Measurements from ENCODE around the gene DDX24. TPM values are rescaled to one million over a fixed set of nuclear protein-coding genes. Genes with fewer than 3 reads are reported as not detected.
A peak's percentile ranks its signal among the peaks of the same experiment; 100 is the strongest.

DDX24 gene
- total and polyA plus RNA-seq, 4 experiments from 2014 or later, result 135 to 322 (median 310) TPM

DNA sequence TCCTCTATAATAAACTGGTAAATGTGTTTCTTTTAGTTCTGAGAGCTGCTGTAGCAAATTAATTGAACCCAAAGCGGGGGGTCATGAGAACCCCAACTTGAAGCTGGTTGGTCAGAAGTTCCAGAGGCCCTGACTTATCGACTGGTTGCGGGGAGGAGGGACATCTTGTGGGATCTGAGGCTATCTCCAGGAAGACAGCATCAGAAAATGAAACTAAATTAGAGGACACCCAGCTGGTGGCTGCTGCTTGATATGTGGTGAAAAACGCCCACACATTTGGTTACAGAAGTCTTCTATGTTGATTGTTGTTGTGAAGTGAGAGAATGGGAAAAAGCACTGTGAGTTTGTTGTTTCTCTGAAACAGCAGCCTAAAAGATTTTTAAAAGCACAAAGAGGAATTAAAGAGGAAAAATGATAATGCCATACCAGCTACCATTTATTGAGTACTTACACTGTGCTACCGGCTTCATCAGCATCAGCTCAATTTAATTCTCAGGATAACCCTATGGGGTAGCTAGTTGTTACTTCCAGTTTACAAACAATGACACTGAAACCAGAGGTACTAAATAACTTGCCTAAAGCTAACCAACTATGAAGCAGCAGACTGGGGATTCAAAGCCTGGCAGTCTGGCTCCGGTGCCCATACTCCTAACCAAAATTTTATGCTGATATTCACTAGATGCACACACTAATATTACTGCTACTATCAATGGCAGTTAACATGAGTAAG, 24.3 kb downstream of the DDX24 start:
- peak in 2 of 5 donors; percentile 22 to 42 for DNase-seq
- CTCF ChIA-PET (ENCODE audit: partially characterized antibody), result interaction anchor here (1.0 to 2.6 kb wide), 7 partner anchors 15 to 124 kb away, joined by 3 to 10 read pairs (median 3); no protein-coding TSS in a partner anchor
- Histone ChIP-seq H3K9me3 (ENCODE audit: control insufficient read depth in 1 of 2, low read length in 2 of 2) (no peaks in the 10 kb centered on the region), H3K27me3 (ENCODE audit: insufficient read depth, low read length) (no peaks in the 10 kb centered on the region), H3K4me3 (ENCODE audit: low read length in 2 of 2) (no peak overlapping the region), H3K27ac (ENCODE audit: low read depth, low read length) (peak overlapping the region; percentile 18), H3K36me3 (ENCODE audit: insufficient read depth, low read length) (peaks cover 92% of the 10 kb centered on the region), H3K4me1 (ENCODE audit: insufficient read depth, low read length) (peaks cover 54% of the 10 kb centered on the region)
- POLR2A ChIA-PET (ENCODE audit: partially characterized antibody), result interaction anchor here (0.7 to 1.2 kb wide), 4 partner anchors 11 to 113 kb away, joined by 3 to 5 read pairs (median 4); partner anchors contain the start of genes DDX24 and IFI27L1
- H3K4me3 Mint-ChIP-seq, result peak overlapping the region in 5 of 8 donors; percentile 4 to 63 (median 22)
- H3K4me1 Mint-ChIP-seq, result peaks cover 47 to 86% (median 59%) of the 10 kb centered on the region in 4 donors
- peaks cover 77 to 95% of the 10 kb centered on the region in 2 donors for H3K36me3 Mint-ChIP-seq
- no peaks in the 10 kb centered on the region for H3K27me3 Mint-ChIP-seq
- intact Hi-C loops (cut with micrococcal nuclease), result no loop called here
- H3K9me3 Mint-ChIP-seq, result no peaks in the 10 kb centered on the region
- peak overlapping the region; percentile 36 to 85 (median 77) for H3K27ac Mint-ChIP-seq

DNA sequence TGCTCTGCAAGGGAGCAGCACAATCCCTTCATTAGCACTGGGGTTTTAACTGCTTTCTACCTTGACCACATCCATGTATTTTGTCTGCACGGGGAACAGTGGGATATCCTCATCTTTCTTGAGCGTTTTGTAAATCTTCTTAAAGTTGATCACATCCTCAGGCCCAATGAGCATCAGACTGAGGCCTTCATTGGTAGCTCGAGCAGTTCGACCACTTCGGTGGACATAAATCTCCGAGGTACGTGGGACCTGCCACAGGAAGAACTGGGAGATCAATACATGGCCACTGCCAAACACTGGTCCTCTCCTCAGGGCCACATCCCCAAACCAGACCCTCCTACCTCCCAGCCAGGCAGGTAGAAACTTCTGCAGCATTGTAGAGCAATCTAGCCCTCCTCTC, 26.1 kb downstream of the DDX24 start:
- Mint-ChIP-seq H3K4me3 (no peak overlapping the region), H3K27ac (peak overlapping the region in 5 of 7 donors; percentile 23 to 69 (median 38)), H3K4me1 (peaks cover 36 to 68% (median 46%) of the 10 kb centered on the region in 4 donors), H3K36me3 (peaks cover 77 to 95% of the 10 kb centered on the region in 2 donors), H3K9me3 (peaks cover 0 to 4% (median 0%) of the 10 kb centered on the region in 8 donors), H3K27me3 (no peaks in the 10 kb centered on the region)
- Histone ChIP-seq H3K27me3 (ENCODE audit: insufficient read depth, low read length) (no peaks in the 10 kb centered on the region), H3K4me3 (ENCODE audit: low read length in 2 of 2) (no peak overlapping the region), H3K9me3 (ENCODE audit: control insufficient read depth in 1 of 2, low read length in 2 of 2) (no peaks in the 10 kb centered on the region), H3K27ac (ENCODE audit: low read depth, low read length) (no peak overlapping the region), H3K36me3 (ENCODE audit: insufficient read depth, low read length) (peaks cover 92% of the 10 kb centered on the region), H3K4me1 (ENCODE audit: insufficient read depth, low read length) (peaks cover 39% of the 10 kb centered on the region)
- intact Hi-C loops (cut with micrococcal nuclease), result no loop called here
- DNase-seq, result no peak
- ChIA-PET POLR2A (ENCODE audit: partially characterized antibody) (no interaction called here), CTCF (ENCODE audit: partially characterized antibody) (interaction anchor here (1.0 kb wide), 1 partner anchor 82 kb away, joined by 3 read pairs; no protein-coding TSS in a partner anchor)

DNA sequence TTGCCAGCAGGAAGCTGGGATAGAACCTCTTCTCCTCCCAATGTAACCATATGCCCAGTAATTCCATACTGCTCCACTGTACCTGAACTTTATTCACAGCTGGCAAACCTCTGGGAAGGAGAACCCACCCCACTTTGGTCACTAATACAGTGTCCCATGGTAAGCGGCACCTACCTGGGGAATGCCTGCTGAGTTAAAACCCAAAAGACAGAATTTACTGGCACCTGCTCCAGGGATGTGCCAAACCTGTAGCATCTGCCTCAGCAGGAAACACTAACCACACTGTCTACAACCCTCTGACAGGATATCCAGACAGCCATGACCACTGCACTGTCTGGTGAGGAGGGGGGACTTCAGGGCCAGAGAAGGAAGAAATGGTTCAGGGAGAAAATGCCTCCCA, 26.6 kb downstream of the DDX24 start:
- H3K27ac ChIP-seq (ENCODE audit: low read depth, low read length), result no peak overlapping the region
- no peak for DNase-seq
- Mint-ChIP-seq H3K9me3 (peaks cover 0 to 4% (median 0%) of the 10 kb centered on the region in 8 donors), H3K36me3 (peaks cover 75 to 95% of the 10 kb centered on the region in 2 donors), H3K4me3 (no peak overlapping the region), H3K27me3 (no peaks in the 10 kb centered on the region), H3K4me1 (peaks cover 34 to 63% (median 45%) of the 10 kb centered on the region in 4 donors), H3K27ac (peak overlapping the region; percentile 36 to 93 (median 57))
- intact Hi-C loops (cut with micrococcal nuclease), result no loop called here
- ChIA-PET POLR2A (ENCODE audit: partially characterized antibody) (interaction anchor here (1.4 kb wide), 1 partner anchor 25 kb away, joined by 3 read pairs; no protein-coding TSS in a partner anchor), CTCF (ENCODE audit: partially characterized antibody) (interaction anchor here (1.0 to 1.3 kb wide), 2 partner anchors 37 to 82 kb away, joined by 3 to 6 read pairs; no protein-coding TSS in a partner anchor)
- H3K27me3 ChIP-seq (ENCODE audit: insufficient read depth, low read length), result no peaks in the 10 kb centered on the region
- peaks cover 92% of the 10 kb centered on the region for H3K36me3 ChIP-seq (ENCODE audit: insufficient read depth, low read length)
- H3K9me3 ChIP-seq (ENCODE audit: control insufficient read depth in 1 of 2, low read length in 2 of 2), result no peaks in the 10 kb centered on the region
- H3K4me3 ChIP-seq (ENCODE audit: low read length in 2 of 2), result no peak overlapping the region
- H3K4me1 ChIP-seq (ENCODE audit: insufficient read depth, low read length), result peaks cover 33% of the 10 kb centered on the region

DNA sequence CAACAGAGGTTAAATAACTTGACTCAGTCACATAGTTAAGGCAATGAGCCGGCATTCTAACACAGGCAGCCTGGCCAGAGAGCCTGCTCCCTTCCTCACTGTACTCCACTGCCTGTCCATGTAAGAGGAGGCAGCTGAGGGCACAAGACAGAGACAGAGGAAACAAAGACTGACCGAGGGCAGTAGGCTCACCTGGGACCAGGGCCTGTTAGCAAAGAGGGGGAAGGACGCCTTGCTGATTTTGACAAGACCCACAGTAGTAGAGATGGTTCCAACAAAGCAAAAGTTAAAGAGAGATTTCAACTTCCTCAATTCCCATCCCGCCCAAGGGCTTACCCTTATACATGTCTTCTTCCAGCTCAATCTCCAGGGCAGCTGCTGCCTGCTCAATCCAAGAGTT, 28.3 kb downstream of the DDX24 start:
- ChIA-PET CTCF (ENCODE audit: partially characterized antibody) (interaction anchor here (1.4 to 3.5 kb wide), 4 partner anchors 13 to 113 kb away, joined by 3 to 23 read pairs (median 4); no protein-coding TSS in a partner anchor), POLR2A (ENCODE audit: partially characterized antibody) (interaction anchor here (1.0 to 1.2 kb wide), 2 partner anchors 22 to 29 kb away, joined by 3 to 4 read pairs; partner anchors contain the start of genes DDX24 and IFI27L1)
- H3K27ac Mint-ChIP-seq, result peak overlapping the region in 4 of 7 donors; percentile 13 to 83 (median 62)
- H3K4me1 Mint-ChIP-seq, result peaks cover 20 to 46% (median 29%) of the 10 kb centered on the region in 4 donors
- peaks cover 16% of the 10 kb centered on the region for H3K4me1 ChIP-seq (ENCODE audit: insufficient read depth, low read length)
- H3K9me3 ChIP-seq (ENCODE audit: control insufficient read depth in 1 of 2, low read length in 2 of 2), result no peaks in the 10 kb centered on the region
- no peak for DNase-seq
- H3K4me3 ChIP-seq (ENCODE audit: low read length in 2 of 2), result no peak overlapping the region
- intact Hi-C loops (cut with micrococcal nuclease), result no loop called here
- H3K36me3 Mint-ChIP-seq, result peaks cover 71 to 94% of the 10 kb centered on the region in 2 donors
- peaks cover 0 to 4% (median 0%) of the 10 kb centered on the region in 8 donors for H3K9me3 Mint-ChIP-seq
- H3K27ac ChIP-seq (ENCODE audit: low read depth, low read length), result no peak overlapping the region
- no peaks in the 10 kb centered on the region for H3K27me3 ChIP-seq (ENCODE audit: insufficient read depth, low read length)
- no peaks in the 10 kb centered on the region for H3K27me3 Mint-ChIP-seq
- peaks cover 92% of the 10 kb centered on the region for H3K36me3 ChIP-seq (ENCODE audit: insufficient read depth, low read length)
- no peak overlapping the region for H3K4me3 Mint-ChIP-seq

DNA sequence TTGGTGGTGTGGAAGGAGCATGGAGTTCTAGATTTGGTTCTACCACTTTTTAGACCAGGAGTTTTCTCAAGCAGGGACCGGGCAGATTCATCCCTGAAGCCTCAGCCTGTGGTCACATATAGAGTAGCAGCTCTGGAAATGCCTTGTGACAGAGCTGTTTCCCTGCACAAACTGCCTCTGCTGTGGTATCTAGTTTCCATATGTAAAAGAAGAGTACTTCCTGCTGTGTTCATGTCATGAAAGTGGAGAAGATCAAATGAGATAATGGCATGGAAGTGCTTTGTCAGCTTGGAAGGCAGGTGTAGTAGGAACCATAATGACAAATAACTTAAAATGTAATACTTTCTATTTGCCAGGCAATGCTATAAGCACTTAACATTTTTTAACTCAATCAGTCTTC, 28.8 kb downstream of the DDX24 start:
- Mint-ChIP-seq H3K27me3 (no peaks in the 10 kb centered on the region), H3K9me3 (peaks cover 0 to 4% (median 0%) of the 10 kb centered on the region in 8 donors), H3K4me3 (no peak overlapping the region), H3K27ac (peak overlapping the region in 2 of 7 donors; percentile 31 to 78), H3K36me3 (peaks cover 72 to 94% of the 10 kb centered on the region in 2 donors), H3K4me1 (peaks cover 16 to 41% (median 25%) of the 10 kb centered on the region in 4 donors)
- intact Hi-C loops (cut with micrococcal nuclease), result no loop called here
- Histone ChIP-seq H3K36me3 (ENCODE audit: insufficient read depth, low read length) (peaks cover 92% of the 10 kb centered on the region), H3K4me1 (ENCODE audit: insufficient read depth, low read length) (peaks cover 11% of the 10 kb centered on the region), H3K27ac (ENCODE audit: low read depth, low read length) (no peak overlapping the region), H3K27me3 (ENCODE audit: insufficient read depth, low read length) (no peaks in the 10 kb centered on the region), H3K9me3 (ENCODE audit: control insufficient read depth in 1 of 2, low read length in 2 of 2) (no peaks in the 10 kb centered on the region), H3K4me3 (ENCODE audit: low read length in 2 of 2) (no peak overlapping the region)
- CTCF ChIA-PET (ENCODE audit: partially characterized antibody), result interaction anchor here (1.2 to 3.5 kb wide), 5 partner anchors 13 to 112 kb away, joined by 3 to 23 read pairs (median 4); no protein-coding TSS in a partner anchor
- no peak for DNase-seq
- POLR2A ChIA-PET (ENCODE audit: partially characterized antibody), result no interaction called here

DNA sequence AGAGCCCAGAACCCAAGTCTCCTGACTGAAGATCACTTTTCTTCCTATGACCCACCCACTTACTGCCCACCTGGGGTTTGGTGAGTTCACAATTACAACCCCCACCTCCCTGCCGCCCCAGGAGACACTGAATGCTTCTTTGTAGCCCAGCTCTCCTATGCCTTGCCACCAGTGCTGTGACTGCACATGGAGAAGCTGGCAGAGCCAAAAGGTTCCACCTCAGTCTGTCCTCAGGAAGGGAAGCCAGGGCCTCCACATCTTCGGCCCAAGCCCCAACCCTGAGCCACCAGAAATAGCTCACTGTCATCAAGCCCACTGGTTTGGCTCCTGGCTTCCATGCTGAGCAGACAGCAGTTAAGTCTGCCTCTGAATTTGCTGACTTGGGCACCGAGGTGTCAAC, 29.2 kb downstream of the DDX24 start:
- H3K4me3 Mint-ChIP-seq, result peak overlapping the region in 1 of 8 donors; percentile 13
- peaks cover 0 to 4% (median 0%) of the 10 kb centered on the region in 8 donors for H3K9me3 Mint-ChIP-seq
- peaks cover 92% of the 10 kb centered on the region for H3K36me3 ChIP-seq (ENCODE audit: insufficient read depth, low read length)
- intact Hi-C loops (cut with micrococcal nuclease), result no loop called here
- no peaks in the 10 kb centered on the region for H3K9me3 ChIP-seq (ENCODE audit: control insufficient read depth in 1 of 2, low read length in 2 of 2)
- no peak overlapping the region for H3K27ac ChIP-seq (ENCODE audit: low read depth, low read length)
- no peak for DNase-seq
- H3K27me3 ChIP-seq (ENCODE audit: insufficient read depth, low read length), result no peaks in the 10 kb centered on the region
- peaks cover 7% of the 10 kb centered on the region for H3K4me1 ChIP-seq (ENCODE audit: insufficient read depth, low read length)
- H3K4me3 ChIP-seq (ENCODE audit: low read length in 2 of 2), result no peak overlapping the region
- ChIA-PET CTCF (ENCODE audit: partially characterized antibody) (interaction anchor here (0.8 to 3.5 kb wide), 6 partner anchors 13 to 128 kb away, joined by 3 to 23 read pairs (median 4); no protein-coding TSS in a partner anchor), POLR2A (ENCODE audit: partially characterized antibody) (no interaction called here)
- H3K36me3 Mint-ChIP-seq, result peaks cover 73 to 93% of the 10 kb centered on the region in 2 donors
- peak overlapping the region in 4 of 7 donors; percentile 31 to 93 (median 78) for H3K27ac Mint-ChIP-seq
- H3K4me1 Mint-ChIP-seq, result peaks cover 11 to 37% (median 22%) of the 10 kb centered on the region in 4 donors
- H3K27me3 Mint-ChIP-seq, result no peaks in the 10 kb centered on the region

DNA sequence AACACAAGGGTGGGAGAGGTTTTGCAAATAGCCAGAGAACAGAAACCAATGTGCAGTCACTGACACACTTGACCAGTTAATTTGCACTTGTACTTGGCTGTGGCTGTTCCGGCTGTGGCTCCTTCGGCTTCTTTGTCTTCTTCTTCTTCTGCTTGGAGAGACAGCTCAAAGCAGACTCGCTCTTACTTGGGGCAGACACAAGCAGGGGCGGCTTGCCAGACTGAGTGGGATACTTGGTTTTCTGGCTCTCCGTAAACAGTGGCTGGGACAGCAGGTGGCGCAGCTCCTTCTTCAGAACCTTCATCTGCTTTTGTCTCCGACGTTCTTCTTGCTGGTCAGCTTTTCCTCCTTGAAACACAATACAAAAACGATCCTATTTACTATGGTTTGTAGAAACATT, 29.9 kb downstream of the DDX24 start:
- ChIA-PET POLR2A (ENCODE audit: partially characterized antibody) (no interaction called here), CTCF (ENCODE audit: partially characterized antibody) (interaction anchor here (0.8 to 3.5 kb wide), 5 partner anchors 10 to 129 kb away, joined by 3 to 23 read pairs (median 5); no protein-coding TSS in a partner anchor)
- H3K27ac Mint-ChIP-seq, result peak overlapping the region in 5 of 7 donors; percentile 5 to 93 (median 78)
- Histone ChIP-seq H3K9me3 (ENCODE audit: control insufficient read depth in 1 of 2, low read length in 2 of 2) (no peaks in the 10 kb centered on the region), H3K36me3 (ENCODE audit: insufficient read depth, low read length) (peaks cover 93% of the 10 kb centered on the region), H3K4me1 (ENCODE audit: insufficient read depth, low read length) (peaks cover under 1% of the 10 kb centered on the region), H3K27me3 (ENCODE audit: insufficient read depth, low read length) (no peaks in the 10 kb centered on the region), H3K27ac (ENCODE audit: low read depth, low read length) (no peak overlapping the region), H3K4me3 (ENCODE audit: low read length in 2 of 2) (no peak overlapping the region)
- peaks cover 0 to 4% (median 0%) of the 10 kb centered on the region in 8 donors for H3K9me3 Mint-ChIP-seq
- no peak for DNase-seq
- H3K36me3 Mint-ChIP-seq, result peaks cover 72 to 87% of the 10 kb centered on the region in 2 donors
- peaks cover 7 to 30% (median 17%) of the 10 kb centered on the region in 4 donors for H3K4me1 Mint-ChIP-seq
- H3K27me3 Mint-ChIP-seq, result no peaks in the 10 kb centered on the region
- intact Hi-C loops (cut with micrococcal nuclease), result no loop called here
- no peak overlapping the region for H3K4me3 Mint-ChIP-seq
